Measurements from ENCODE around the gene ABHD10.

ABHD10 gene

GRCh38 chr3:111978583-111979433 lies at the start of gene ABHD10:
TSS of gene ABHD10 (plus strand) at chr3:111979026. CDS start at chr3:111979062, 36 bp downstream.
- peak; percentile 86 for FAIRE-seq

- FAIRE-seq, result no peak
Measured at GRCh38 chr3:111929484-111929883, 49.3 kb upstream of the ABHD10 start.

GRCh38 chr3:111932946-111933345 lies 45.9 kb upstream of the ABHD10 start:
- FAIRE-seq, result no peak

GRCh38 chr3:111936191-111936841 lies 42.5 kb upstream of the ABHD10 start:
- no peak for FAIRE-seq

- no peak for FAIRE-seq
Measured at GRCh38 chr3:111936967-111937366, 41.9 kb upstream of the ABHD10 start.

- no peak for FAIRE-seq
Measured at GRCh38 chr3:111937871-111938270, 41.0 kb upstream of the ABHD10 start.

GRCh38 chr3:111939873-111940272 lies 39.0 kb upstream of the ABHD10 start:
- no peak for FAIRE-seq

GRCh38 chr3:111943533-111943932 lies 35.3 kb upstream of the ABHD10 start:
- no peak for FAIRE-seq

GRCh38 chr3:111944372-111944771 lies 34.5 kb upstream of the ABHD10 start:
- no peak for FAIRE-seq

GRCh38 chr3:111947231-111947630 lies 31.6 kb upstream of the ABHD10 start:
- FAIRE-seq, result no peak

- no peak for FAIRE-seq
Measured at GRCh38 chr3:111948786-111949185, 30.0 kb upstream of the ABHD10 start.

GRCh38 chr3:111949712-111950111 lies 29.1 kb upstream of the ABHD10 start:
- no peak for FAIRE-seq

- no peak for FAIRE-seq
Measured at GRCh38 chr3:111951032-111951431, 27.8 kb upstream of the ABHD10 start.

- no peak for FAIRE-seq
Measured at GRCh38 chr3:111952086-111952485, 26.7 kb upstream of the ABHD10 start.

- no peak for FAIRE-seq
Measured at GRCh38 chr3:111952866-111953450, 25.9 kb upstream of the ABHD10 start.

- no peak for FAIRE-seq
Measured at GRCh38 chr3:111954228-111954990, 24.4 kb upstream of the ABHD10 start.

- FAIRE-seq, result no peak
Measured at GRCh38 chr3:111955876-111956275, 22.9 kb upstream of the ABHD10 start.

GRCh38 chr3:111956449-111956848 lies 22.4 kb upstream of the ABHD10 start:
- FAIRE-seq, result no peak

GRCh38 chr3:111956995-111957734 lies 21.7 kb upstream of the ABHD10 start:
- FAIRE-seq, result no peak

GRCh38 chr3:111961461-111962164 lies 17.2 kb upstream of the ABHD10 start:
- FAIRE-seq, result no peak

- no peak for FAIRE-seq
Measured at GRCh38 chr3:111963424-111963823, 15.4 kb upstream of the ABHD10 start.

- no peak for FAIRE-seq
Measured at GRCh38 chr3:111965484-111965883, 13.3 kb upstream of the ABHD10 start.

All from TTC549 (cell line).